ENCODE measurements around the gene INTS13.
A peak's percentile ranks its signal among the peaks of the same experiment; 100 is the strongest.
"Not testable (repeated sequence)": the region's sequence is repeated elsewhere in the genome, so short reads cannot be mapped to it uniquely, and the experiment has no call there.

The INTS13 gene

GRCh38 chr12:26937863-26938700, at the start of gene INTS13, which contains the start of gene FGFR1OP2:
INTS13 (minus strand) TSS chr12:26937981; CDS start chr12:26936803, 1,178 bp downstream.
FGFR1OP2 (plus strand) TSS chr12:26938470; CDS start chr12:26954159, 15,689 bp downstream.
- peak; percentile 94 for DNase-seq

DNA sequence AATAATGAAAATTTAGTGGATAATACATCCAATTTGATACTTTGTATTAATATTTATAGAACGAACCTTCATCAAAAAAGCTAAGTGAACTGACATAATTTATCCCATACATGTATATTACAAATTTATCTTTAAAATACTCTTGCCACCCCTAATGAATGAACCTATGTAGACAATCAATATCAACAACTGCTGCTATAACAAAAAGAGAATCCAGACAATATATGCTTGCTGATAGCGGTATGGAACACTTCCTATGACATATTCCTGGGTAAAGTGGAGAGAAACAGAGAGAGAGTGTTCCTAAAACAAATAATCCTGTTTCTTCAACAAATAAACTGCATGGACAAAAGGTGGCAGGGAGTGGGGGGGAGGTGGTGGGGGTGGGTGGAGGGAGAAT, 45.1 kb upstream of the INTS13 start:
- no peak for DNase-seq

DNA sequence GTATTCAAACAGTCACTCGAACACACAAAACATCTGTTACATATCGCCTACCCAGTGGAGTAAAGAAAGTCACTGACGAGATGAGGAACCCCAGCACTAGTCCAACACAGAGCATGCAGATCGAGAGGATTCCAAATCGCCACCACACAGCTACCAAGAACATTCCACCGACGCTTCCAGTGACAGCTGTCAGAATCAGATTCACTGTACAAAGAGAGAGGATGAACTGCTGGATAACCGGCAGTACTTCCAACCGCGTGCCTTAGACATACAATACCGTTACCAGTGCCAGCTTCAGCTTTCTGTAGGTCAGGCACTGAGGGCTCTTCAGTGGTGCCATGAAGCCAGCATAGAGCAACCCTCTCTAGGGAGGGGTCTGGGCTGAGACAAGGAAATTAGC, 42.0 kb upstream of the INTS13 start:
- no peak for DNase-seq

GRCh38 chr12:26978801-26979200, 41.0 kb upstream of the INTS13 start:
- no peak for DNase-seq

DNA sequence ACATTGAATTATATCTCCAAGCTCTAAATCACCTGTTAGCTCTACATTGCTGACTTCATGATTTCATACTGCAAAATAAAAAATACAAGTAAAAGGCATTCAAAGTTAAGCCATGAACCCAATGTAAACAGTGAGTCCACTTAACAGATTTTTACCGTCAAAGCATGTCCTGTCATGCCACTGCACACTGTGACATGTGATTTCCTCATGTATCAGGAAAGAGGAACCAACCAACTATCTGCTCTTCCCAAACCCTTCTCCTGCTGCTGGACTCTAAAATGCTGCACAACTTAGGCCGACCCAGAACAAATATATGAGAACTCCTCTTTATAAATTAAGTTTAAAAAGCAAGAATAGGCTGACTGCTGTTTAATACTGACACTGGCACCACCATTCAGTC, 38.9 kb upstream of the INTS13 start:
- DNase-seq = no peak

DNA sequence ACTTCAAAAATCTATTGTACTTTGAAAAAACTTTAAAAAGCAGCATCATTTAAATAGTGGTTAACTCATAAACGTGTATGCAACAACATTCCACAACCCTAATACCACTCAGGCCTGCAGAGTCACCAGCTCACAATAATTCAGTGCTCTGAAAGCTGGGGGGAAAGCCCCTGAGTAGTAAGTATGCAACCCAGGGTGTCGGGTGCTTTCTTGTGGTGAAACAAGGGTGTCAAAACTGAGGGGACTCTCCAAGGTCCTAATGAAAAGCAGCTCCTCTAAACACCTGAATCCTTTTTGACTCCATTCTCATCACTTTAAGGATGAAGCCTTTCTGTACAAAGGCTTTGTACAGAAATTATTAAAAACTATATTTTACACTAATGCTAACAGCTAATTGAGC, 34.2 kb upstream of the INTS13 start:
- no peak for DNase-seq

GRCh38 chr12:26970136-26970535, 32.4 kb upstream of the INTS13 start:
- no peak for DNase-seq

- no peak for DNase-seq
Measured at GRCh38 chr12:26966842-26967241, 29.1 kb upstream of the INTS13 start.

DNA sequence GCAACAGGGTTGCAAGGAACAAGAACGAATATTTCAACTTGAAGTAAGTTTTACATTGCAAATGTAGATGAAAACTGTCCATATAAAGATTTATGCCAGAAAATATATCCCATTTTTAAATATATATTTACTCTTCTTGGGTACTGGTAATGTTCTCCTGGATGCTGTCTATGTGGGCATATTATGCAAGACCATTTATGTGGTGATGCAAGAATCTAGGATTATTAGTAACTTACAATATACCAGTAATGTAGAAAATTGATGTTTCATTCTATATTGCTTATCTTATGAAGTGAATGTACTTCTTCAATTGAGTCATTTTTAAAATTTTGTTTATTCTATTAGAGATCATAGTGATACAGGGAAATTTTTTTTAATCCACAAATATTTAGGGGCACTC, 25.6 kb upstream of the INTS13 start:
- DNase-seq = no peak

- no peak for DNase-seq
Measured at GRCh38 chr12:26961803-26962202, 24.0 kb upstream of the INTS13 start.

- DNase-seq = not testable (repeated sequence)
Measured at GRCh38 chr12:26961391-26961790, 23.6 kb upstream of the INTS13 start.

GRCh38 chr12:26954027-26954426, 16.2 kb upstream of the INTS13 start:
- no peak for DNase-seq

DNA sequence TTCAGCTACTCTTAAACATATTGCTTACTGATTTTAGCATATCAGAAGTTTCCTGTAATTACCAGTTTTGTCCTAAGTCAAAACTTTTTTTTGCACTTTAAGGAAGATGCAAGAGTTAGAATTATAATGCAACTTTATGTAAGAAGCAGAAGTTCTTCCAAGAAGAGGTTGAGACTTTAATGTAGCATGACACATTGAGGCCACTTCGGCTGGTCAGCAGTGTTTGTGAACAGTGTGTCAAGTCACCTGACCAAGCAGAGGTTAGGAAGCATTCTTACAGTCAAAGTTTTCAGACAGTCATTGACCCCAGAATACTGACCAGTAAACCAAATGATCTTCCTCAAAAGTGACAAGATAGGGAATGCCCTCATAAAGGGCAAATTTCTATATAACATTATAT, 15.7 kb upstream of the INTS13 start:
- DNase-seq = no peak

DNA sequence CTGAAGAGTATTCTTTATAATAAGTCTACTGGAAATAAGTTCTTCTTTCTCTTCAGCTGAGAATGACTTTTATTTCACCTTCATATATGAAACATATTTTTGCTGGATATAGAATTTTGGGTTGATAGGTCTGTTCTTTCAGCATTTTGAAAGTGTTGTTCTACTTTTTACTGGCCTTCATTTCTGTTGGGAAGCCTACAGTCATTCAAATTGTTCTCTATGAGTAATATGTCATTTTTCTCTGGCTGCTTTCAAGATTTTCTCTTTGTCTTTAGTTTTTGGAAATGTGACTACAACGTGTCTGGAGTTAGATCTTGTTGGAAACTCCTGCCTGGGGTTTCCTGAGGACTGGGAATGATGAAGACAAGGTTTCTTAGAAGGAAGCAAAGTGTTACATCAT, 10.5 kb upstream of the INTS13 start:
- DNase-seq = no peak

- no peak for DNase-seq
Measured at GRCh38 chr12:26941215-26941594, 3.4 kb upstream of the INTS13 start.

DNA sequence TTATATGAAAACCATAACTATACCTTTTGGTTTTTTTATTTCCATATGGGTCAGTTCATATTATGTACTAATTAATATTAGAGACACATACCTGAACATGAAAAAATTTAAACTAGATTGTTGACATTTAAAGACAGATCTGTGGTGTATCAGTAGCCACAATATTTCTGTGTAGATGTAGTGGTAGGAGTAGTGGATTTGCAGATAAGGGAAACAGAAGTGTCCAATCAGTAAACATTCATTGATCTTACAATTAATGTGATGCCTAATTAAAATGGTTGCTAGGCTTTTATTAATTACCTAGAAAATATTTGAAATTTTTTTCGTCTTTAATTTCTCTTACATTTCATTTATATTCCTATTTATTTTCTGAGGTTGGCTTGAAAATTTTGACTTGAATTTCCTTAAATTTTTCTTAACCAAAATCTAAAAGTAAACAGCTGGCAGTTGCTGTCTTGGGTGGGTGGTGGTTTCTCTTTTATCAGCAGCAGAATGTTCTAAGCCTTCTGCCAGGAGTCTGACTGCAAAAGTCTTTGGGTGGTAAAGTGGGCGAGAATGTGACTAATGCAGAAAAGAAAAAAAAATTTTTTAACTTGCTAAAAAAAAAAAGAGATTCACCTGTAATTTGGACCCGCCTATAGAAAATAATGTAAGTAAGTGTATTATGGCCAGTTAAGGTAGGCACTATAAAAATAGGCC, 2.9 kb upstream of the INTS13 start:
- no peak for DNase-seq

DNA sequence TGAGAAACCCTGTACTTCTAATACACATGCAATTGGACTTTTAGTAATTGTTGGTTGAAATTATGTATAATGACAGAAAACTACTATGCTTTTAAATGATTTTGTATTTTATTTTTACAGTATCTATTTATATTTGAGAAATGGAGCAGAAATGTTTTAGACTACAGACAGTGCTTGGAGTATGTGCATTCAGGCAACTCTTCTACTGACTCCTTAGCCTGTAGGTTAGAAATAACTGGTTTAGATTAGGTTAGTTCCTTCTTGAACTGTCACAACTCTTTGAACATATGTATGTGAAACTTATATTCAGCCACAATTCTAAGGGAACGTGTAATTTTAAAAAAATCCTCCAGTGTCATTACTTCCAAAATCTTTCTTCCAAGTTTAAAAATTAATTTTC, 2.2 kb upstream of the INTS13 start:
- DNase-seq = no peak

GRCh38 chr12:26939192-26939832, 1.5 kb upstream of the INTS13 start:
- DNase-seq = peak; percentile 44

- peak; percentile 62 for DNase-seq
Measured at GRCh38 chr12:26938701-26939062, 901 bp upstream of the INTS13 start.

- no peak for DNase-seq
Measured at GRCh38 chr12:26937443-26937862, 328 bp downstream of the INTS13 start.

GRCh38 chr12:26936559-26937442, 980 bp downstream of the INTS13 start:
- DNase-seq = no peak

GRCh38 chr12:26935636-26936378, 2.0 kb downstream of the INTS13 start:
- no peak for DNase-seq
